ENCODE results near the gene ACAA2.

- no peak for TF ChIP-seq POLR2A (IDR thresholded peaks at IDR 0.05)
- no peak for TF ChIP-seq CTCF (IDR thresholded peaks at IDR 0.05)
- no peak for TF ChIP-seq EP300 (IDR thresholded peaks at IDR 0.05)
These were observed 6.7 kb upstream of the ACAA2 start for GRCh38 chr18:49819823-49820671.
